Stimulated activated naive CD8-positive, alpha-beta T cell treated with anti-CD3 and anti-CD28 coated beads, Interleukin-15, Interleukin-2, amounts not matched to agents 100 ng/mL and 50 ng/mL, for 24 hours (primary cell): ENCODE measurements around the gene CCDC137.
"Not testable (repeated sequence)": the region's sequence is repeated elsewhere in the genome, so short reads cannot be mapped to it uniquely, and the experiment has no call there.

Experiments
- H3K27ac Mint-ChIP-seq: one replicate; pipeline ENCODE4 v1.8.0; 2021; ENCODE audit warnings: mild to moderate bottlenecking, mixed read lengths
- H3K27me3 Mint-ChIP-seq: one replicate; pipeline ENCODE4 v1.8.0; 2021; ENCODE audit warnings: mixed read lengths
- H3K36me3 Mint-ChIP-seq: one replicate; pipeline ENCODE4 v1.8.0; 2021; ENCODE audit warnings: low read depth, mixed read lengths
- H3K4me1 Mint-ChIP-seq: one replicate; pipeline ENCODE4 v1.8.0; 2021; ENCODE audit warnings: low read depth, mixed read lengths
- H3K4me3 Mint-ChIP-seq: one replicate; pipeline ENCODE4 v1.8.0; 2021; ENCODE audit warnings: mild to moderate bottlenecking, mixed read lengths
- H3K9me3 Mint-ChIP-seq: one replicate; pipeline ENCODE4 v1.8.0; 2021; ENCODE audit warnings: mixed read lengths

Gene CCDC137

DNA sequence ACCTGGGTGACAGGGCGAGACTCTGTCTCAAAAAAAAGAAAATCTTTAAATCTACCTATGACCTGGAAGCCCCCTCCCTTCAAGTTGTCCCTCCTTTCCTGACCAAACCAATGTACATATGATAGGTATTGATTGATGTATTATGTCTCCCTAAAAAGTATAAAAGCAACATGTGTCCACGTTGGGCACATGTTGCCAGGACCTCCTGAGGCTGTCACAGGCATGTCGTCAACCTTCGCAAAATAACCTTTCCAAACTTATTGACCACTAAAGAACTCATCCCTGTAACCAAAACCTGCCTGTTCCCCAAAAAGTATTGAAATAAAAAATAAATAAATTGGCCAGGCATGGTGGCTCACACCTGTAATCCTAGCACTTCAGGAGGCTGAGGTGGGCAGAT, 4.5 kb upstream of the CCDC137 start:
- no peak overlapping the region for H3K4me3 Mint-ChIP-seq
- H3K36me3 Mint-ChIP-seq, result peaks cover 21% of the 10 kb centered on the region
- peaks cover 35% of the 10 kb centered on the region for H3K4me1 Mint-ChIP-seq
- H3K27me3 Mint-ChIP-seq, result no peaks in the 10 kb centered on the region
- H3K27ac Mint-ChIP-seq, result no peak overlapping the region
- H3K9me3 Mint-ChIP-seq, result no peaks in the 10 kb centered on the region

GRCh38 chr17:81664051-81664470, 2.5 kb upstream of the CCDC137 start:
- Mint-ChIP-seq H3K4me3 (peak overlapping the region; percentile 48), H3K9me3 (no peaks in the 10 kb centered on the region), H3K36me3 (peaks cover 33% of the 10 kb centered on the region), H3K27me3 (no peaks in the 10 kb centered on the region), H3K27ac (peak overlapping the region; percentile 70), H3K4me1 (peaks cover 44% of the 10 kb centered on the region)

- Mint-ChIP-seq H3K27me3 (no peaks in the 10 kb centered on the region), H3K27ac (peak overlapping the region; percentile 96)
These were observed 1.1 kb upstream of the CCDC137 start for GRCh38 chr17:81665205-81666091.

GRCh38 chr17:81666092-81666341, 520 bp upstream of the CCDC137 start:
- no peaks in the 10 kb centered on the region for H3K27me3 Mint-ChIP-seq
- peak overlapping the region; percentile 96 for H3K27ac Mint-ChIP-seq
- peak overlapping the region; percentile 94 for H3K4me3 Mint-ChIP-seq
- no peaks in the 10 kb centered on the region for H3K9me3 Mint-ChIP-seq
- peaks cover 48% of the 10 kb centered on the region for H3K4me1 Mint-ChIP-seq
- peaks cover 39% of the 10 kb centered on the region for H3K36me3 Mint-ChIP-seq

More at GRCh38 chr17:81665205-81666091, 1.1 kb upstream of the CCDC137 start:
- Mint-ChIP-seq H3K9me3 (no peaks in the 10 kb centered on the region), H3K4me3 (peak overlapping the region; percentile 94), H3K36me3 (peaks cover 37% of the 10 kb centered on the region), H3K4me1 (peaks cover 48% of the 10 kb centered on the region)

GRCh38 chr17:81667754-81668153, 1.2 kb downstream of the CCDC137 start:
- peaks cover 44% of the 10 kb centered on the region for H3K4me1 Mint-ChIP-seq
- peaks cover 54% of the 10 kb centered on the region for H3K36me3 Mint-ChIP-seq
- H3K27me3 Mint-ChIP-seq, result no peaks in the 10 kb centered on the region
- peak overlapping the region; percentile 94 for H3K4me3 Mint-ChIP-seq
- no peaks in the 10 kb centered on the region for H3K9me3 Mint-ChIP-seq
- H3K27ac Mint-ChIP-seq, result peak overlapping the region; percentile 92

DNA sequence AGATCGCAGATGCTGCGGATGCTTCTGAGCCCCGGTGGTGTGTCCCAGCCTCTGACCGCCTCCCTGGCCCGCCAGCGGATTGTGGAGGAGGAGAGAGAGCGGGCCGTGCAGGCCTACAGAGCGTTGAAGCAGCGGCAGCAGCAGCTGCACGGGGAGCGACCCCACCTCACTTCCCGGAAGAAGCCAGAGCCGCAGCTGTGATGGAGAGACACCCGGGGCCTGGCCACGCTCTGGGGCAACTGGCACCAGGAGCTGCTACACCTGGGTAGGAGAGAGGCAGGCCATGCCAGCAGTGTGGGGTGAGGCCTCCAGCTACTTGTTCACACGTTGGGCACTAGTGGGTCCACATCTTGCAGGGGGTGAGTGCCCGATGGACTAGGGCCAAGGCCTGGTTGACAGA, 6.0 kb downstream of the CCDC137 start:
- peaks cover 39% of the 10 kb centered on the region for H3K36me3 Mint-ChIP-seq
- no peaks in the 10 kb centered on the region for H3K9me3 Mint-ChIP-seq
- no peaks in the 10 kb centered on the region for H3K27me3 Mint-ChIP-seq
- H3K27ac Mint-ChIP-seq, result no peak overlapping the region
- no peak overlapping the region for H3K4me3 Mint-ChIP-seq
- peaks cover 19% of the 10 kb centered on the region for H3K4me1 Mint-ChIP-seq

DNA sequence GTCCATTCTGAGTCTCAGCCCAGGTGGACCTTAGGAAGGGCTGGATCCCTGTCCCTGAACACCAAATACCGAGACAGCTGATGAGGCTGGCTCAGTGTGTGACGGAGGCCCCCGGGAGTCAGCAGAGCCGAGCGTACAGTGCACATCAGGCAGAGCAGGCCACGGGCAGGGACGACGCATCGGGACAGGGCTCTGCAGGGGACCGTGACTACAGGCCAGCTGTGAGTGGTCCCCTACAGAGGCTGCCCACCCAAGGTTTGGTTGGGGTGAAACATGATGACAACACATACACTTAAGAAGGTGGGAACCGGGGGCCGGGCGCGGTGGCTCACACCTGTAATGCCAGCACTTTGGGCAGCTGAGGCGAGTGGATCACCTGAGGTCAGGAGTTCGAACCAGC, 6.4 kb downstream of the CCDC137 start:
- Mint-ChIP-seq H3K27me3 (no peaks in the 10 kb centered on the region), H3K9me3 (no peaks in the 10 kb centered on the region), H3K4me1 (peaks cover 14% of the 10 kb centered on the region), H3K4me3 (no peak overlapping the region), H3K36me3 (peaks cover 35% of the 10 kb centered on the region), H3K27ac (no peak overlapping the region)

GRCh38 chr17:81673561-81674258, 7.2 kb downstream of the CCDC137 start:
- no peaks in the 10 kb centered on the region for H3K9me3 Mint-ChIP-seq
- H3K27me3 Mint-ChIP-seq, result no peaks in the 10 kb centered on the region
- peaks cover 9% of the 10 kb centered on the region for H3K4me1 Mint-ChIP-seq
- no peak overlapping the region for H3K4me3 Mint-ChIP-seq
- no peak overlapping the region for H3K27ac Mint-ChIP-seq
- H3K36me3 Mint-ChIP-seq, result peaks cover 29% of the 10 kb centered on the region

DNA sequence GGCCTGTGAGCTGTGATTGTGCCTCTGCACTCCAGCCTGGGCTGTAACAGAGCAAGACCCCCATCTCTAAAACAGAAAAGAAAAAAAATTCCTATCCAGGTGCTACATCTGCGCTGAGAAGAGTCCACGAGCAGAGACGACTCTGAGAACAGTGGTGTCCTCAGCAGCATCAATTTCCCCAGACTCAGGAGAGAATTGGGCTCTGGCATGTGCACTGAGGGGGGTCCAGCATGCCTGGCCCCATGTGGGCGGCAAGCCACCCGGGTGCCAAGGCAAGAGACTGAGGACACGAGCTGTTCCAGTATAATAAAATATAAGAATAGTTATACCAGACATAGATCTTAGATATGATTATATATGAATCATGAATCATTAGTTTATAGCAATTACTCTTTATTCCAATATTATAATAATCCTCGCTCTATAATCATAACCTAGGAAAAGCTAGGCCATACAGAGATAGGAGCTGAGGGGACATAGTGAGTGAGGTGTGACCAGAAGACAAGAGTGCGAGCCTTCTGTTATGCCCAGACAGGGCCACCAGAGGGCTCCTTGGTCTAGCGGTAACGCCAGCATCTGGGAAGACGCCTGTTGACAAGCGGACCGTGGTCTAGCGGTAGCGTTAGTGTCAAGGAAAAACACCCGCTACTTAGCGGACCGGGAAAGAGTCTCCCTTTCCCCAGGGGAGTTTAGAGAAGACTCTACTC, 9.1 kb downstream of the CCDC137 start:
- not testable (repeated sequence) for H3K27me3 Mint-ChIP-seq, H3K4me3 Mint-ChIP-seq, H3K9me3 Mint-ChIP-seq, H3K4me1 Mint-ChIP-seq, H3K27ac Mint-ChIP-seq
- peaks cover 24% of the 10 kb centered on the region for H3K36me3 Mint-ChIP-seq

- Mint-ChIP-seq H3K4me1 (peaks cover 5% of the 10 kb centered on the region), H3K27me3 (no peaks in the 10 kb centered on the region), H3K9me3 (no peaks in the 10 kb centered on the region), H3K27ac (no peak overlapping the region), H3K4me3 (no peak overlapping the region), H3K36me3 (peaks cover 19% of the 10 kb centered on the region)
These were observed 10.4 kb downstream of the CCDC137 start for GRCh38 chr17:81676906-81677305.

DNA sequence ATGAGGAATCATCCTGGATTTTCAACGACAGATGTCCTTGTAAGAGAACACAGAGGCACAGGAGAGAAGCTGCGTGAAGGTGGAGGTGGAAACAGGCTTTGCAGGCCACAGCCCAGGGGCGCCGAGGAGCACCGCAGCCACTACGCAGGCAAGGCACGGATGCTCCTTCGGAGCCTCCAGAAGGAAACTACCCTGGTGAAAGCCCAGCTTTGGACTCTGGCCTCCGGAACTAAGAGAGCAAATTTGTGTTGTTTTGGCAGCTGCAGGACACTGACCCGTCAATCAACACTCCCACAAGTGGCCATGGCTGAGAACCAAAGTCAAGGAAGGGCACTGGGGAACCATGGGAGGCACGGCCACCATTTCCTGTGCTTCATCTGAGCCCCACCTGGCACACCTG, 13.6 kb downstream of the CCDC137 start:
- Mint-ChIP-seq H3K4me3 (no peak overlapping the region), H3K4me1 (peaks cover 27% of the 10 kb centered on the region), H3K27ac (no peak overlapping the region), H3K9me3 (no peaks in the 10 kb centered on the region), H3K27me3 (no peaks in the 10 kb centered on the region), H3K36me3 (peaks cover 15% of the 10 kb centered on the region)

DNA sequence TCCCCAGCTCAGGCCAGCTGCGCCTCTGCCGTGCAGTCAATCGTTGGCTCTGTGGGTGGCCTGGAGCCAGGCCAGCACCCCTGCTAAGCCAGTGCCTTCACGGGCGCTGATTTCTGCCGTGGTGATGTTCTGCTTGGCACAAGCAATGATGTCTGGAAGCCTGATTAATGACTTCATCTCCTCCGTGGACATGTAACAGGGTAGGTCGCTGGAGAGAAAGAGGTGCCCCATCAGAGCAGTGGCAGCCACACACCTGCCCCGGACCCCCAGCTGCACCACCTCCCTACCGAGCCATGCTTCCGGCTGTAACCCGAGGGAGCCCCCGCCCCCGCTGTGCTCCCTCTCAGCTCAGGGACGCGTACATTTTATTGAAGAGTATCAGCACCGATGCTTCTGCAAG, 15.1 kb downstream of the CCDC137 start:
- H3K27ac Mint-ChIP-seq, result no peak overlapping the region
- peaks cover 23% of the 10 kb centered on the region for H3K36me3 Mint-ChIP-seq
- H3K9me3 Mint-ChIP-seq, result no peaks in the 10 kb centered on the region
- H3K4me1 Mint-ChIP-seq, result peaks cover 29% of the 10 kb centered on the region
- no peak overlapping the region for H3K4me3 Mint-ChIP-seq
- H3K27me3 Mint-ChIP-seq, result no peaks in the 10 kb centered on the region

- no peaks in the 10 kb centered on the region for H3K9me3 Mint-ChIP-seq
- peak overlapping the region; percentile 94 for H3K4me3 Mint-ChIP-seq
- H3K36me3 Mint-ChIP-seq, result peaks cover 32% of the 10 kb centered on the region
- peaks cover 35% of the 10 kb centered on the region for H3K4me1 Mint-ChIP-seq
- no peaks in the 10 kb centered on the region for H3K27me3 Mint-ChIP-seq
- peak overlapping the region; percentile 87 for H3K27ac Mint-ChIP-seq
These were observed 16.1 kb downstream of the CCDC137 start for GRCh38 chr17:81682565-81683207.

DNA sequence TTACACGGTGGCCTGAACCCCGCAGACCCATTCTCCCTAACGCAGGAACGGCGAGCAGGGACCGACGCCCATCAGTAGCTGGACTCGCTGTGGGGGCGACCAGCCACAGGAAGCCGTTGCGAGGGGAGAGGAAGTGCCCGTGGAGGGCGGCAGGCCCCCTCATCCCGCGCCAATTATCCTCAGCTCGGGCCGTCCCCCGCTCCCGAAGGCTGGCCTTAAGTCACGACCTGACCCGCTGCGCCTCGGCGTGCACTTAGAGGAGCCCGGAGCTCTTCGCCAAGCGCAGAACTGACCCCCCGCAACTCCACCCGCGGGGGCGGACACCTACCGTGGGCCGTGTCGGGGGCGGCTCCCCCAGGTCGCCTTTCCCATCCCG, 16.7 kb downstream of the CCDC137 start:
- no peaks in the 10 kb centered on the region for H3K9me3 Mint-ChIP-seq
- peak overlapping the region; percentile 92 for H3K27ac Mint-ChIP-seq
- H3K4me3 Mint-ChIP-seq, result peak overlapping the region; percentile 94
- H3K36me3 Mint-ChIP-seq, result peaks cover 32% of the 10 kb centered on the region
- peaks cover 35% of the 10 kb centered on the region for H3K4me1 Mint-ChIP-seq
- H3K27me3 Mint-ChIP-seq, result no peaks in the 10 kb centered on the region
